Measurements from ENCODE around the gene FOXE3. TPM values are rescaled to one million over a fixed set of nuclear protein-coding genes. Genes with fewer than 3 reads are reported as not detected.

FOXE3 gene
- total RNA-seq, 1 donor from 2014 or later: not detected

DNA sequence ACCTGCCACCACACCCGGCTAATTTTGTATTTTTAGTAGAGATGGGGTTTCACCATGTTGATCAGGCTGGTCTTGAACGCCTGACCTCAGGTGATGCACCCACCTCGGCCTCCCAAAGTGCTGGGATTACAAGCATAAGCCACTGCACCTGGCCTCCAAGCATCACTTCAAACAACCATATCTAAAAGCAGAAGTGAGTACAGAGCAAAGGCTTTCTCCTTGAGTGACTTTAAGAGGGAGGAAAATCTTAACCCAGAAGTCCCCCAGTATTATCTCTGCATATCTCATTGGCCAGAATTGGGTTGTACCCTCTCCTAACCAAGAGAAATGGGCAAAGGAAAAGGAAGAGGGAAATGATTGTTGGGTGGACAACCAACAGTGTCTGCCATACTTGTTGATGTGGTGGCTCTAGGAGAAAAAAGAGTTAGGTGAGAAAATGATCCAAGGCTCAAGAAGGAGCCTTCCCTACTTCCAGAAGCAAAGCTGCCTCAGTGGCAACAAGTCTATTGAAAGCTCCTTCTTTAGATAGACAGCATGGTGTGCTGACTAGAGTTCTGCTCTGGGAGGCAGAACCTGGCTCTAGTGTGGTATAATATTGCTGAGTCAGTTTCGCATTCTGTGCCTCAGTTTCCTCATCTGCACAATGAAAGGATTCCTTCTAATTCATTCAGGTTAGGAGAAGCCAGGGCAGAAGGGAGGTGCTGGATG lies 16.8 kb upstream of the FOXE3 start:
- FAIRE-seq (peak; percentile 70), DNase-seq (ENCODE audit: low read depth) (no peak)
- Histone ChIP-seq H3K27me3 (ENCODE audit: control insufficient read depth, insufficient read depth, low read length) (no peaks in the 10 kb centered on the region), H3K4me3 (ENCODE audit: low read depth, low read length) (no peak overlapping the region), H3K36me3 (ENCODE audit: control insufficient read depth, insufficient read depth, low read length) (no peaks in the 10 kb centered on the region)
- no peak for TF ChIP-seq CTCF (IDR thresholded peaks at IDR 0.05; ENCODE audit: insufficient read depth, low read length, severe bottlenecking)

- DNase-seq (ENCODE audit: low read depth) (no peak), FAIRE-seq (no peak)
- H3K4me3 ChIP-seq (ENCODE audit: low read depth, low read length): no peak overlapping the region
- TF ChIP-seq CTCF (IDR thresholded peaks at IDR 0.05; ENCODE audit: insufficient read depth, low read length, severe bottlenecking): no peak
- no peaks in the 10 kb centered on the region for H3K36me3 ChIP-seq (ENCODE audit: control insufficient read depth, insufficient read depth, low read length)
- H3K27me3 ChIP-seq (ENCODE audit: control insufficient read depth, insufficient read depth, low read length): no peaks in the 10 kb centered on the region
Observed at GRCh38 chr1:47399846-47400155, 16.3 kb upstream of the FOXE3 start.

- FAIRE-seq (no peak), DNase-seq (ENCODE audit: low read depth) (no peak)
- Histone ChIP-seq H3K4me3 (ENCODE audit: low read depth, low read length) (no peak overlapping the region), H3K36me3 (ENCODE audit: control insufficient read depth, insufficient read depth, low read length) (no peaks in the 10 kb centered on the region), H3K27me3 (ENCODE audit: control insufficient read depth, insufficient read depth, low read length) (no peaks in the 10 kb centered on the region)
- no peak for TF ChIP-seq CTCF (IDR thresholded peaks at IDR 0.05; ENCODE audit: insufficient read depth, low read length, severe bottlenecking)
Observed at GRCh38 chr1:47401761-47402160, 14.3 kb upstream of the FOXE3 start.

GRCh38 chr1:47402591-47402990 lies 13.5 kb upstream of the FOXE3 start:
- Histone ChIP-seq H3K27me3 (ENCODE audit: control insufficient read depth, insufficient read depth, low read length) (no peaks in the 10 kb centered on the region), H3K36me3 (ENCODE audit: control insufficient read depth, insufficient read depth, low read length) (no peaks in the 10 kb centered on the region), H3K4me3 (ENCODE audit: low read depth, low read length) (no peak overlapping the region)
- DNase-seq (ENCODE audit: low read depth): no peak
- no peak for FAIRE-seq
- TF ChIP-seq CTCF (IDR thresholded peaks at IDR 0.05; ENCODE audit: insufficient read depth, low read length, severe bottlenecking): no peak

GRCh38 chr1:47403321-47403910 lies 12.7 kb upstream of the FOXE3 start:
- DNase-seq (ENCODE audit: low read depth): peak; percentile 31
- no peak for FAIRE-seq

More at GRCh38 chr1:47403321-47403910, 12.7 kb upstream of the FOXE3 start:
- Histone ChIP-seq H3K27me3 (ENCODE audit: control insufficient read depth, insufficient read depth, low read length) (no peaks in the 10 kb centered on the region), H3K4me3 (ENCODE audit: low read depth, low read length) (no peak overlapping the region), H3K36me3 (ENCODE audit: control insufficient read depth, insufficient read depth, low read length) (no peaks in the 10 kb centered on the region)
- no peak for TF ChIP-seq CTCF (IDR thresholded peaks at IDR 0.05; ENCODE audit: insufficient read depth, low read length, severe bottlenecking)
